GM21825 (cell line): ENCODE data around the gene RBFOX1.
"Not testable (repeated sequence)": the region's sequence is repeated elsewhere in the genome, so short reads cannot be mapped to it uniquely, and the experiment has no call there.

Source experiments
- ATAC-seq: cut with Tn5 transposase; IDR thresholded peaks from one replicate; pipeline ENCODE4 v1.9.1; 2021; ENCODE audit warnings: mild to moderate bottlenecking, moderate library complexity; ENCODE audit not compliant: unreplicated experiment

The RBFOX1 gene

GRCh38 chr16:7450440-7450839, 117.8 kb downstream of the RBFOX1 start:
- no peak for ATAC-seq

- no peak for ATAC-seq
Observed at GRCh38 chr16:7452090-7452489, 119.4 kb downstream of the RBFOX1 start.

GRCh38 chr16:7456211-7456610, 123.6 kb downstream of the RBFOX1 start:
- ATAC-seq, result no peak

- ATAC-seq, result no peak
Observed at GRCh38 chr16:7458144-7458543, 125.5 kb downstream of the RBFOX1 start.

GRCh38 chr16:7470344-7470743, 137.7 kb downstream of the RBFOX1 start:
- no peak for ATAC-seq

GRCh38 chr16:7471268-7471667, 138.6 kb downstream of the RBFOX1 start:
- no peak for ATAC-seq

GRCh38 chr16:7482032-7482431, 149.4 kb downstream of the RBFOX1 start:
- ATAC-seq, result no peak

GRCh38 chr16:7482596-7483290, 150.1 kb downstream of the RBFOX1 start:
- ATAC-seq, result no peak

GRCh38 chr16:7487574-7488323, 155.1 kb downstream of the RBFOX1 start:
- ATAC-seq, result no peak

GRCh38 chr16:7492122-7492521, 159.5 kb downstream of the RBFOX1 start:
- ATAC-seq, result no peak

- ATAC-seq, result no peak
Observed at GRCh38 chr16:7493133-7493532, 160.5 kb downstream of the RBFOX1 start.

- ATAC-seq, result no peak
Observed at GRCh38 chr16:7497691-7498090, 165.0 kb downstream of the RBFOX1 start.

- no peak for ATAC-seq
Observed at GRCh38 chr16:7501868-7502267, 169.2 kb downstream of the RBFOX1 start.

GRCh38 chr16:7502591-7503157, 170.0 kb downstream of the RBFOX1 start:
- ATAC-seq, result not testable (repeated sequence)

GRCh38 chr16:7503666-7504065, 171.0 kb downstream of the RBFOX1 start:
- no peak for ATAC-seq

GRCh38 chr16:7504844-7505243, 172.2 kb downstream of the RBFOX1 start:
- ATAC-seq, result no peak

- no peak for ATAC-seq
Observed at GRCh38 chr16:7505495-7505894, 172.8 kb downstream of the RBFOX1 start.

GRCh38 chr16:7506363-7506762, 173.7 kb downstream of the RBFOX1 start:
- no peak for ATAC-seq

- no peak for ATAC-seq
Observed at GRCh38 chr16:7508656-7509055, 176.0 kb downstream of the RBFOX1 start.

- no peak for ATAC-seq
Observed at GRCh38 chr16:7509963-7510601, 177.4 kb downstream of the RBFOX1 start.

GRCh38 chr16:7511549-7512260, 179.1 kb downstream of the RBFOX1 start:
- no peak for ATAC-seq
